Spleen (tissue), 11 donors: ENCODE measurements around the gene SORCS2. TPM values are rescaled to one million over a fixed set of nuclear protein-coding genes. Genes with fewer than 3 reads are reported as not detected.
"Not testable (repeated sequence)": the region's sequence is repeated elsewhere in the genome, so short reads cannot be mapped to it uniquely, and the experiment has no call there.

ENCODE experiments used
- DNase-seq: peaks from one replicate; pipeline ENCODE4 v3.0.0-alpha.2; 2020
- H3K27ac ChIP-seq, 8 donors: fragments of 200-600 bp; sonication (generic) in 7 of 8; 1 replicate in 4 of 8; 2 replicates in 4 of 8; pipeline versions ENCODE4 v1.5.0 to v1.8.0; 2016 to 2021; ENCODE audit warnings: inconsistent platforms in 4 of 8, mild to moderate bottlenecking in 4 of 8, moderate library complexity in 1 of 8
- H3K27me3 ChIP-seq, 7 donors: fragments of 200-600 bp; sonication (generic) in 6 of 7; replicated peaks in 1 of 7; 1 replicate in 4 of 7; 2 replicates in 3 of 7; pipeline versions ENCODE4 v1.5.0 to v1.8.0; 2016 to 2021; ENCODE audit warnings: inconsistent platforms in 3 of 7, mild to moderate bottlenecking in 1 of 7
- H3K36me3 ChIP-seq, 6 donors: fragments of 200-600 bp; sonication (generic) in 5 of 6; 1 replicate in 4 of 6; 2 replicates in 2 of 6; pipeline versions ENCODE4 v1.5.0 to v1.8.0; 2016 to 2021; ENCODE audit warnings: inconsistent platforms in 2 of 6
- H3K4me1 ChIP-seq, 6 donors: fragments of 200-600 bp; sonication (generic) in 5 of 6; 1 replicate in 3 of 6; 2 replicates in 3 of 6; pipeline versions ENCODE4 v1.5.0 to v1.8.0; 2016 to 2021; ENCODE audit warnings: inconsistent platforms in 3 of 6
- H3K4me3 ChIP-seq, 8 donors: fragments of 200-600 bp; sonication (generic) in 7 of 8; 1 replicate in 4 of 8; 2 replicates in 4 of 8; pipeline versions ENCODE4 v1.5.0 to v1.8.0; 2016 to 2021; ENCODE audit warnings: inconsistent platforms in 4 of 8, mild to moderate bottlenecking in 4 of 8, moderate library complexity in 2 of 8
- H3K9me3 ChIP-seq, 8 donors: fragments of 200-600 bp; sonication (generic) in 7 of 8; 1 replicate in 4 of 8; 2 replicates in 4 of 8; pipeline versions ENCODE4 v1.5.0 to v1.8.0; 2016 to 2021; ENCODE audit warnings: inconsistent platforms in 4 of 8
- CTCF ChIP-seq, 11 experiments: fragments of 200-600 bp in 7 of 11; fragments of 450-650 bp in 4 of 11; sonication (generic) in 4 of 11; IDR thresholded peaks in 8 of 11; conservative IDR thresholded peaks in 3 of 11; 1 replicate in 7 of 11; 2 replicates in 4 of 11; pipeline versions ENCODE4 v1.4.0 to v1.8.0; 2016 to 2021; ENCODE audit warnings: antibody characterized with exemption in 11 of 11, inconsistent platforms in 4 of 11, mild to moderate bottlenecking in 1 of 11
- POLR2A ChIP-seq, 3 donors: fragments of 450-650 bp; IDR thresholded peaks; one replicate each; pipeline ENCODE4 v1.5.1; 2017; ENCODE audit warnings: antibody characterized with exemption in 3 of 3, mild to moderate bottlenecking in 1 of 3
- POLR2AphosphoS5 ChIP-seq, 3 donors: sonication (generic); formaldehyde crosslinking; IDR thresholded peaks; one replicate each; pipeline ENCODE4 v1.5.1; 2017; ENCODE audit warnings: antibody characterized with exemption in 3 of 3
- WGBS, 5 donors: extraction: QIAGEN DNeasy Blood & Tissue Kit in 3 of 5; methylation state at CpG; one replicate each; pipeline versions ENCODE4 v1.1.5 to v1.1.7; 2013 to 2018; 5-methylcytosine and 5-hydroxymethylcytosine counted together
- intact Hi-C: fragments of 100-400 bp; cut with DNase I; formaldehyde crosslinking; loops from one replicate; pipeline ENCODE4 v1.15.0; 2023; ENCODE audit warnings: low total_unique reads
- polyA plus RNA-seq, 3 donors: library from polyadenylated mRNA; stranded (reverse); fragments of 200-250 nt; gene quantifications; one replicate each; pipeline ENCODE4 v1.2.1, GENCODE V29; 2013
- total RNA-seq, 7 donors: library from RNA; depleted of rRNA in 3 of 7; stranded (reverse); fragments of >200 nt in 3 of 7; fragmentation: NEBNext Ultra II Directional in 4 of 7; extraction: Animal tissue kit (Norgen Biotek cat#: 25700) in 4 of 7; gene quantifications; one replicate each; pipeline versions ENCODE4 v1.1.0 to v1.2.1, GENCODE V29; 2016 to 2021
- donor health status: healthy with polysubstance abuse.
- donor health status: DM: no; HTN: no; CAD: no; lungs with moderate emphysema.
- donor health status: DM: no; HTN: no; CAD: no.
- donor health status: Bipolar disorder and iron deficiency.
- donor health status: healthy.
- donor health status: DM: no; HTN: no; CAD: no.
- donor health status: DM: yes; HTN: yes; CAD: no.

The SORCS2 gene
- total and polyA plus RNA-seq, 10 donors: 0.33 to 1.6 (median 0.60) TPM

GRCh38 chr4:7159923-7160322 lies 32.4 kb upstream of the SORCS2 start:
- H3K27ac ChIP-seq: no peak overlapping the region
- no peak for DNase-seq
- peaks cover 4 to 19% (median 13%) of the 10 kb centered on the region in 6 donors for H3K4me1 ChIP-seq
- no peaks in the 10 kb centered on the region for H3K36me3 ChIP-seq
- no peak overlapping the region for H3K4me3 ChIP-seq
- H3K9me3 ChIP-seq: no peaks in the 10 kb centered on the region
- H3K27me3 ChIP-seq: peaks cover 0 to 14% (median 0%) of the 10 kb centered on the region in 7 donors
- TF ChIP-seq POLR2A (IDR thresholded peaks at IDR 0.05) (no peak), CTCF (IDR thresholded peaks at IDR 0.05 in 8 of 11, conservative IDR thresholded peaks at IDR 0.05 in 3 of 11) (no peak), POLR2AphosphoS5 (IDR thresholded peaks at IDR 0.05) (no peak)
- intact Hi-C loops: no loop called here
- 79 to 96% (median 88%) methylated on average over 6 of the region's 6 CpGs for WGBS, 5 donors

DNA sequence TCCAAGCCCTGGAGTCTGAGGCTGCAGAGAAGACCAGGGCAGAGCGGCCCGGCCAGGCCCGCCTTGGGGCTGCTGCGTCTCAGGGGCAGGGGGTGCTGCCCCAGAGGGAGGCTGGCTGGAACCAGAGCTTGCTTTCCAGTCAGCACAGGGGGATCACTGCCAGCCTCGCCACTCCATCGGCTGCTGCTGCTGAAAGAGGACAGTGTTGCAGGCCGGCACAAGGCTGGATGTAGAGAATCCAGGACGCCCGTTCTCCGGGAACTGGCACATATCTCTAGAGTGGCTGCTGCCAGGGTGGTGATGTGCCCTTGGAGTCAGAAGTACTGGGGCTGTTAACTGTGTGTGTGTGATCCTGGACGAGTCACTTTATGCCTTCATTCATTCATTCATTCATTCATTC lies 31.9 kb upstream of the SORCS2 start:
- DNase-seq: peak; percentile 54
- H3K27ac ChIP-seq: no peak overlapping the region
- H3K4me3 ChIP-seq: no peak overlapping the region
- H3K4me1 ChIP-seq: peaks cover 4 to 18% (median 12%) of the 10 kb centered on the region in 6 donors
- peaks cover 0 to 14% (median 0%) of the 10 kb centered on the region in 7 donors for H3K27me3 ChIP-seq
- TF ChIP-seq POLR2A (IDR thresholded peaks at IDR 0.05) (no peak), POLR2AphosphoS5 (IDR thresholded peaks at IDR 0.05) (no peak), CTCF (IDR thresholded peaks at IDR 0.05 in 8 of 11, conservative IDR thresholded peaks at IDR 0.05 in 3 of 11) (no peak)
- no peaks in the 10 kb centered on the region for H3K36me3 ChIP-seq
- no peaks in the 10 kb centered on the region for H3K9me3 ChIP-seq
- WGBS, 5 donors: 86 to 93% (median 91%) methylated on average over 11 of the region's 11 CpGs
- intact Hi-C loops: no loop called here

GRCh38 chr4:7160951-7161440 lies 31.3 kb upstream of the SORCS2 start:
- no peak for TF ChIP-seq POLR2A (IDR thresholded peaks at IDR 0.05)
- no peak for TF ChIP-seq CTCF (IDR thresholded peaks at IDR 0.05 in 8 of 11, conservative IDR thresholded peaks at IDR 0.05 in 3 of 11)
- no peak for TF ChIP-seq POLR2AphosphoS5 (IDR thresholded peaks at IDR 0.05)
- Histone ChIP-seq H3K4me3 (no peak overlapping the region), H3K9me3 (no peaks in the 10 kb centered on the region), H3K27me3 (peaks cover 0 to 11% (median 0%) of the 10 kb centered on the region in 7 donors), H3K36me3 (no peaks in the 10 kb centered on the region), H3K4me1 (peaks cover under 1 to 13% (median 8%) of the 10 kb centered on the region in 6 donors), H3K27ac (no peak overlapping the region)
- WGBS, 5 donors: 81 to 92% (median 91%) methylated on average over 10 of the region's 10 CpGs
- intact Hi-C loops: no loop called here
- peak; percentile 58 for DNase-seq

- WGBS, 5 donors: 75 to 88% (median 77%) methylated on average over 6 of the region's 6 CpGs
- intact Hi-C loops: no loop called here
- H3K4me3 ChIP-seq: no peak overlapping the region
- peaks cover 0 to 5% (median 1%) of the 10 kb centered on the region in 6 donors for H3K4me1 ChIP-seq
- peaks cover 0 to 3% (median 0%) of the 10 kb centered on the region in 7 donors for H3K27me3 ChIP-seq
- no peak for TF ChIP-seq POLR2A (IDR thresholded peaks at IDR 0.05)
- TF ChIP-seq POLR2AphosphoS5 (IDR thresholded peaks at IDR 0.05): no peak
- TF ChIP-seq CTCF (IDR thresholded peaks at IDR 0.05 in 8 of 11, conservative IDR thresholded peaks at IDR 0.05 in 3 of 11): no peak
- peak; percentile 39 for DNase-seq
- no peaks in the 10 kb centered on the region for H3K36me3 ChIP-seq
- H3K27ac ChIP-seq: no peak overlapping the region
- no peaks in the 10 kb centered on the region for H3K9me3 ChIP-seq
These were observed 30.6 kb upstream of the SORCS2 start for GRCh38 chr4:7161721-7162214.

GRCh38 chr4:7165056-7165873 lies 27.1 kb upstream of the SORCS2 start:
- intact Hi-C loops, H3K4me1 ChIP-seq, H3K27me3 ChIP-seq, H3K4me3 ChIP-seq, H3K9me3 ChIP-seq, H3K36me3 ChIP-seq, H3K27ac ChIP-seq: not testable (repeated sequence)
- WGBS, 5 donors: 81 to 89% (median 87%) methylated on average over 26 to 28 of the region's 28 CpGs
- peak; percentile 62 for DNase-seq
